GM23338 (cell line): ENCODE measurements around the gene CLC. TPM values are rescaled to one million over a fixed set of nuclear protein-coding genes. Genes with fewer than 3 reads are reported as not detected.

Experiments used
- ATAC-seq: fragments of 200-7000 bp; cut with Tn5 transposase; 3 replicates; pipeline ENCODE4 v1.9.1; 2020
- DNase-seq: peaks from one replicate; pipeline ENCODE4 v3.0.0-alpha.2; 2015; ENCODE audit warnings: low spot score
- H2AFZ ChIP-seq: fragments of 200-600 bp; sonication (generic); 2 replicates; pipeline ENCODE4 v1.8.0; 2016; ENCODE audit warnings: antibody characterized with exemption, mild to moderate bottlenecking, moderate library complexity
- H3F3A ChIP-seq: fragments of 200-600 bp; sonication (generic); replicated peaks from 2 replicates; pipeline ENCODE4 v1.8.0; 2017; ENCODE audit warnings: antibody characterized with exemption, mixed run types, low read depth
- H3K27ac ChIP-seq: fragments of 200-600 bp; sonication (generic); 2 replicates; pipeline ENCODE4 v1.6.1; 2016; ENCODE audit warnings: low read depth
- H3K27me3 ChIP-seq: fragments of 200-600 bp; sonication (generic); 2 replicates; pipeline ENCODE4 v1.8.0; 2016; ENCODE audit warnings: mild to moderate bottlenecking, mixed run types, moderate library complexity; ENCODE audit not compliant: insufficient read depth
- H3K36me3 ChIP-seq: fragments of 200-600 bp; sonication (generic); 2 replicates; pipeline ENCODE4 v1.8.0; 2016; ENCODE audit warnings: mild to moderate bottlenecking; ENCODE audit not compliant: insufficient read depth
- H3K4me1 ChIP-seq: fragments of 200-600 bp; sonication (generic); 2 replicates; pipeline ENCODE4 v1.8.0; 2016; ENCODE audit warnings: mild to moderate bottlenecking, moderate library complexity; ENCODE audit not compliant: insufficient read depth
- H3K4me2 ChIP-seq: fragments of 200-600 bp; sonication (generic); 2 replicates; pipeline ENCODE4 v1.7.1; 2017; ENCODE audit warnings: mixed run types
- H3K4me3 ChIP-seq: fragments of 200-600 bp; sonication (generic); 2 replicates; pipeline ENCODE4 v1.6.1; 2016; ENCODE audit warnings: mixed run types
- H3K79me2 ChIP-seq: fragments of 200-600 bp; sonication (generic); replicated peaks from 2 replicates; pipeline ENCODE4 v1.8.0; 2017; ENCODE audit warnings: mild to moderate bottlenecking; ENCODE audit not compliant: insufficient read depth
- H3K9me2 ChIP-seq: fragments of 200-600 bp; sonication (generic); 2 replicates; pipeline ENCODE4 v1.8.0; 2017; ENCODE audit not compliant: insufficient read depth
- H4K20me1 ChIP-seq: fragments of 200-600 bp; sonication (generic); replicated peaks from 2 replicates; pipeline ENCODE4 v1.8.0; 2017; ENCODE audit warnings: mild to moderate bottlenecking; ENCODE audit not compliant: insufficient read depth
- H3K27ac Mint-ChIP-seq: 2 replicates; pipeline ENCODE4 v1.8.0; 2020; ENCODE audit warnings: inconsistent platforms, mild to moderate bottlenecking, moderate library complexity, mixed read lengths
- H3K27me3 Mint-ChIP-seq: 3 replicates; pipeline ENCODE4 v1.8.0; 2022; ENCODE audit warnings: low read depth, mild to moderate bottlenecking, moderate library complexity, mixed read lengths, inconsistent platforms; ENCODE audit not compliant: insufficient read depth, poor library complexity
- H3K36me3 Mint-ChIP-seq: 3 replicates; pipeline ENCODE4 v1.8.0; 2021; ENCODE audit warnings: low read depth, mild to moderate bottlenecking, inconsistent platforms, moderate library complexity, mixed read lengths
- H3K4me1 Mint-ChIP-seq: 3 replicates; pipeline ENCODE4 v1.8.0; 2020; ENCODE audit warnings: mild to moderate bottlenecking, inconsistent platforms, mixed read lengths
- H3K4me3 Mint-ChIP-seq: 3 replicates; pipeline ENCODE4 v1.8.0; 2021; ENCODE audit warnings: moderate library complexity, mild to moderate bottlenecking, inconsistent platforms, mixed read lengths
- H3K9me3 Mint-ChIP-seq: 3 replicates; pipeline ENCODE4 v1.8.0; 2020; ENCODE audit warnings: moderate library complexity, mild to moderate bottlenecking, inconsistent platforms, mixed read lengths
- CREB1 ChIP-seq: fragments of 250-450 bp; sonication (Bioruptor Pico); IDR thresholded peaks from 2 replicates; pipeline ENCODE4 v1.5.0; 2020; ENCODE audit warnings: low read depth, mild to moderate bottlenecking, moderate library complexity
- CTCF ChIP-seq, 2 experiments: fragments of 200-600 bp in 1 of 2; sonication (generic) in 1 of 2; conservative IDR thresholded peaks; 2 replicates each; pipeline versions ENCODE4 v1.5.1 to v1.6.1; 2016 to 2017; ENCODE audit warnings: antibody characterized with exemption in 2 of 2, low read depth in 2 of 2, mild to moderate bottlenecking in 2 of 2, moderate library complexity in 1 of 2
- EZH2 ChIP-seq: fragments of 200-600 bp; sonication (generic); IDR thresholded peaks from one replicate; pipeline ENCODE4 v1.8.0; 2017; ENCODE audit warnings: antibody characterized with exemption, mild to moderate bottlenecking, low read depth; ENCODE audit not compliant: unreplicated experiment
- EZH2phosphoT487 ChIP-seq: fragments of 200-600 bp; sonication (generic); IDR thresholded peaks from one replicate; pipeline ENCODE4 v1.8.1; 2018; ENCODE audit warnings: antibody characterized with exemption; ENCODE audit not compliant: unreplicated experiment
- POLR2AphosphoS5 ChIP-seq: IDR thresholded peaks from 2 replicates; pipeline ENCODE4 v1.6.1; 2016; ENCODE audit warnings: antibody characterized with exemption, low read depth
- STAT1 ChIP-seq: IDR thresholded peaks from one replicate; pipeline ENCODE4 v1.6.1; 2016; ENCODE audit warnings: antibody characterized with exemption; ENCODE audit not compliant: unreplicated experiment
- ZNF114 ChIP-seq: fragments of 250-450 bp; sonication (Bioruptor Pico); IDR thresholded peaks from 2 replicates; pipeline ENCODE4 v1.5.0; 2020; ENCODE audit warnings: mild to moderate bottlenecking, moderate library complexity
- ZNF331 ChIP-seq: fragments of 250-450 bp; sonication (Bioruptor Pico); IDR thresholded peaks from 2 replicates; pipeline ENCODE4 v1.5.0; 2020; ENCODE audit warnings: low read depth, mild to moderate bottlenecking, moderate library complexity
- polyA plus RNA-seq: library from polyadenylated mRNA; unstranded; fragments of >200 nt; fragmentation: Nextera tagmentation; extraction: Ambion mirVana; gene quantifications from 2 replicates; pipeline ENCODE4 v1.2.1, GENCODE V29; 2016
- total RNA-seq: library from RNA; depleted of rRNA; stranded (reverse); fragments of >200 nt; shearing (Covaris generic); gene quantifications from 2 replicates; pipeline ENCODE4 v1.2.3, GENCODE V29; 2014
- TF ChIP-seq, protein P1 (sequence below): IDR thresholded peaks from 2 replicates; pipeline ENCODE4 v1.6.1; 2016; ENCODE audit warnings: antibody characterized with exemption

CLC gene
- total and polyA plus RNA-seq, 2 experiments from 2014 or later: not detected

DNA sequence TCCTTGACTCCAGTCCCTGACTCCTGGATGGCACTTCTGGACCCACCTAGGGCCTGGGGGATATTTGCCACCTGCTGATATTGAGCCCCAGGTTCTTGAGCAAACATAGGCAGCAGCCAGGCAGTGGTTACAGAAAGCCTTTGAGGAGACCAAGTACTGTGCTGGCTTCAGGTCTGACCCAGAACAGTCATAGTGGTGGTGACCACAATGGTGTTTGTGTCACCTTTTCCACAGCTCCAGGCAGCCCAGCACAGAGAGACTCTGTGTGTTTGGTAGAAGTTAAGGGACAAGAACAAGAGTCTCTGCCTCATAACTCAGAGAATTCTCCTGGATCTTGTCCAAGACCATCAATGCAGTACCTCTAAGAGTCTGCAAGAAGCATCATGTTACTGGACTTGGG, 14.6 kb upstream of the CLC start:
- Histone ChIP-seq H3K27me3 (no peaks in the 10 kb centered on the region; the same call in 1 of the 2 replicates), H3K4me2 (no peak overlapping the region), H3K4me3 (no peak overlapping the region), H3K4me1 (no peaks in the 10 kb centered on the region), H3K27ac (no peak overlapping the region), H2AFZ (no peak overlapping the region), H3F3A (no peaks in the 10 kb centered on the region), H3K9me2 (no peaks in the 10 kb centered on the region), H4K20me1 (no peaks in the 10 kb centered on the region; the same call in 1 of the 2 replicates), H3K79me2 (no peaks in the 10 kb centered on the region), H3K36me3 (no peaks in the 10 kb centered on the region)
- H3K4me3 Mint-ChIP-seq: no peak overlapping the region
- H3K27ac Mint-ChIP-seq: no peak overlapping the region
- ATAC-seq (no peak), DNase-seq (no peak)
- no peaks in the 10 kb centered on the region for H3K36me3 Mint-ChIP-seq
- no peaks in the 10 kb centered on the region for H3K9me3 Mint-ChIP-seq
- H3K27me3 Mint-ChIP-seq: peaks cover 2% of the 10 kb centered on the region
- no peaks in the 10 kb centered on the region for H3K4me1 Mint-ChIP-seq
- TF ChIP-seq, protein P1, sequence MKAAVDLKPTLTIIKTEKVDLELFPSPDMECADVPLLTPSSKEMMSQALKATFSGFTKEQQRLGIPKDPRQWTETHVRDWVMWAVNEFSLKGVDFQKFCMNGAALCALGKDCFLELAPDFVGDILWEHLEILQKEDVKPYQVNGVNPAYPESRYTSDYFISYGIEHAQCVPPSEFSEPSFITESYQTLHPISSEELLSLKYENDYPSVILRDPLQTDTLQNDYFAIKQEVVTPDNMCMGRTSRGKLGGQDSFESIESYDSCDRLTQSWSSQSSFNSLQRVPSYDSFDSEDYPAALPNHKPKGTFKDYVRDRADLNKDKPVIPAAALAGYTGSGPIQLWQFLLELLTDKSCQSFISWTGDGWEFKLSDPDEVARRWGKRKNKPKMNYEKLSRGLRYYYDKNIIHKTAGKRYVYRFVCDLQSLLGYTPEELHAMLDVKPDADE: no peak
- TF ChIP-seq STAT1 (no peak), ZNF114 (no peak), ZNF331 (CRISPR knock-in tag) (no peak), EZH2phosphoT487 (no peak), CREB1 (no peak)

- Histone ChIP-seq H3K36me3 (no peaks in the 10 kb centered on the region), H3F3A (no peaks in the 10 kb centered on the region), H2AFZ (no peak overlapping the region), H3K4me1 (no peaks in the 10 kb centered on the region), H3K79me2 (no peaks in the 10 kb centered on the region), H3K27ac (no peak overlapping the region), H3K4me3 (no peak overlapping the region), H4K20me1 (no peaks in the 10 kb centered on the region; the same call in 1 of the 2 replicates), H3K27me3 (no peaks in the 10 kb centered on the region), H3K9me2 (no peaks in the 10 kb centered on the region), H3K4me2 (no peak overlapping the region)
- Mint-ChIP-seq H3K27ac (no peak overlapping the region), H3K27me3 (no peaks in the 10 kb centered on the region), H3K4me1 (no peaks in the 10 kb centered on the region), H3K4me3 (no peak overlapping the region), H3K36me3 (no peaks in the 10 kb centered on the region), H3K9me3 (no peaks in the 10 kb centered on the region)
- ATAC-seq: no peak
- TF ChIP-seq EZH2: no peak
- TF ChIP-seq, protein P1: no peak
- no peak for TF ChIP-seq EZH2phosphoT487
- TF ChIP-seq ZNF331 (CRISPR knock-in tag): no peak
- DNase-seq: no peak
Observed at GRCh38 chr19:39749981-39750380, 12.2 kb upstream of the CLC start.

GRCh38 chr19:39746836-39747529, 9.2 kb upstream of the CLC start:
- peak; percentile 88 for ATAC-seq

More at GRCh38 chr19:39746836-39747529, 9.2 kb upstream of the CLC start:
- no peak overlapping the region for H3K4me3 Mint-ChIP-seq
- Histone ChIP-seq H3K27ac (no peak overlapping the region), H2AFZ (no peak overlapping the region), H3K27me3 (no peaks in the 10 kb centered on the region), H3K36me3 (no peaks in the 10 kb centered on the region), H3K4me1 (no peaks in the 10 kb centered on the region), H3K9me2 (no peaks in the 10 kb centered on the region), H3K4me3 (no peak overlapping the region), H3K4me2 (no peak overlapping the region), H4K20me1 (no peaks in the 10 kb centered on the region), H3K79me2 (no peaks in the 10 kb centered on the region), H3F3A (no peaks in the 10 kb centered on the region)
- DNase-seq: peak; percentile 34
- no peaks in the 10 kb centered on the region for H3K27me3 Mint-ChIP-seq
- H3K36me3 Mint-ChIP-seq: no peaks in the 10 kb centered on the region
- no peak overlapping the region for H3K27ac Mint-ChIP-seq
- TF ChIP-seq POLR2AphosphoS5 (no peak), CTCF (conservative IDR thresholded peaks at IDR 0.05; ENCODE audit: low read depth in 2 of 2) (0 out of 4 replicates have a peak, but pooled peaks of 1 of the 2 experiments have one; percentile 8)
- H3K4me1 Mint-ChIP-seq: no peaks in the 10 kb centered on the region
- no peaks in the 10 kb centered on the region for H3K9me3 Mint-ChIP-seq
